HCT116 (cell line): Measurements from ENCODE around the gene SH3GL1. TPM values are rescaled to one million over a fixed set of nuclear protein-coding genes. Genes with fewer than 3 reads are reported as not detected.

Source experiments
- ATAC-seq: fragments of 200-7000 bp; cut with Tn5 transposase; 2 replicates; pipeline ENCODE4 v1.9.1; 2020; ENCODE audit warnings: mild to moderate bottlenecking, moderate library complexity
- BruUV-seq: library from RNA; stranded (reverse); fragments of 400-500 nt; replicated peaks from 2 replicates; lab custom pipeline; 2021; lab: Mats Ljungman, UMichigan
- CTCF ChIA-PET: fragments of 300-600 bp; sonication (Branson Sonifier 250); formaldehyde crosslinking; loops from one replicate; lab custom pipeline; 2021; ENCODE audit warnings: antibody characterized with exemption; lab: Charles Lee
- POLR2A ChIA-PET: fragments of 300-600, 350-600 bp; sonication (Branson Sonifier 250); formaldehyde crosslinking; loops from one replicate; lab custom pipeline; 2021; ENCODE audit warnings: antibody characterized with exemption; lab: Charles Lee
- RAD21 ChIA-PET, 2 experiments: fragments of 300-600 bp; sonication (Branson Sonifier 250); formaldehyde crosslinking; loops; one replicate each; lab custom pipeline; 2023; ENCODE audit warnings: low total read pairs in 2 of 2; ENCODE audit not compliant: uncharacterized antibody in 2 of 2, unreplicated experiment in 2 of 2, low non-redundant PET in 1 of 2; lab: Charles Lee
- DNase-seq: peaks from one replicate; pipeline ENCODE4 v3.0.0-alpha.2; 2010; ENCODE audit warnings: low read depth, low spot score
- H2AFZ ChIP-seq: fragments of 200-600 bp; shearing (Covaris generic), sonication (generic); 2 replicates; pipeline ENCODE4 v1.6.1; 2017; ENCODE audit warnings: low read depth, mixed run types, mixed read lengths, antibody characterized with exemption, low read length; ENCODE audit not compliant: poor library complexity, severe bottlenecking
- H3K27ac ChIP-seq: 2 replicates; pipeline ENCODE4 v1.5.1; 2012; ENCODE audit warnings: low read depth, low read length
- H3K27me3 ChIP-seq: fragments of 200-600 bp; sonication (generic); 2 replicates; pipeline ENCODE4 v1.6.1; 2016; ENCODE audit warnings: mixed run types, low read length, mixed read lengths; ENCODE audit not compliant: insufficient read depth
- H3K36me3 ChIP-seq, 2 experiments: fragments of 200-500 bp in 1 of 2; fragments of 200-600 bp in 1 of 2; sonication (Bioruptor generic) in 1 of 2; sonication (generic) in 1 of 2; 2 replicates each; pipeline versions ENCODE4 v1.5.1 to v1.6.1; 2014 to 2016; ENCODE audit warnings: low read length in 2 of 2, inconsistent platforms in 1 of 2, mixed read lengths in 1 of 2, mixed run types in 1 of 2; ENCODE audit not compliant: insufficient read depth in 2 of 2, control insufficient read depth in 1 of 2
- H3K4me1 ChIP-seq, 2 experiments: fragments of 200-600 bp in 1 of 2; sonication (generic) in 1 of 2; 2 replicates each; pipeline versions ENCODE4 v1.5.1 to v1.6.1; 2012 to 2017; ENCODE audit warnings: low read length in 2 of 2, inconsistent platforms in 1 of 2, mild to moderate bottlenecking in 1 of 2, mixed read lengths in 1 of 2, mixed run types in 1 of 2, moderate library complexity in 1 of 2; ENCODE audit not compliant: insufficient read depth in 2 of 2, control insufficient read depth in 1 of 2
- H3K4me2 ChIP-seq: fragments of 200-600 bp; sonication (generic); 2 replicates; pipeline ENCODE4 v1.6.1; 2017; ENCODE audit warnings: mixed run types, low read length, mixed read lengths
- H3K4me3 ChIP-seq, 2 experiments: fragments of 200-600 bp in 1 of 2; sonication (generic) in 1 of 2; replicated peaks in 1 of 2; 2 replicates each; pipeline ENCODE4 v1.5.1; 2011 to 2016; ENCODE audit warnings: low read length in 2 of 2, control low read depth in 1 of 2, low read depth in 1 of 2, mild to moderate bottlenecking in 1 of 2, mixed read lengths in 1 of 2, mixed run types in 1 of 2
- H3K79me2 ChIP-seq: fragments of 200-600 bp; sonication (generic); 2 replicates; pipeline ENCODE4 v1.6.1; 2017; ENCODE audit warnings: mild to moderate bottlenecking, mixed run types, low read length, moderate library complexity, mixed read lengths; ENCODE audit not compliant: insufficient read depth
- H3K9ac ChIP-seq: fragments of 200-600 bp; sonication (generic); 2 replicates; pipeline ENCODE4 v1.6.1; 2016; ENCODE audit warnings: low read length, mixed read lengths
- H3K9me2 ChIP-seq: fragments of 200-600 bp; sonication (generic), shearing (Covaris generic); 2 replicates; pipeline ENCODE4 v1.6.1; 2017; ENCODE audit warnings: mixed run types, mild to moderate bottlenecking, moderate library complexity; ENCODE audit not compliant: insufficient read depth
- H3K9me3 ChIP-seq, 2 experiments: fragments of 200-500 bp in 1 of 2; fragments of 200-600 bp in 1 of 2; sonication (Bioruptor generic) in 1 of 2; sonication (generic) in 1 of 2; 2 replicates each; pipeline ENCODE4 v1.6.1; 2014 to 2017; ENCODE audit warnings: low read length in 2 of 2, mixed read lengths in 2 of 2, inconsistent platforms in 1 of 2, low read depth in 1 of 2, mild to moderate bottlenecking in 1 of 2, mixed run types in 1 of 2, moderate library complexity in 1 of 2; ENCODE audit not compliant: control insufficient read depth in 1 of 2, insufficient read depth in 1 of 2
- H4K20me1 ChIP-seq: fragments of 200-600 bp; sonication (generic), shearing (Covaris generic); 2 replicates; pipeline ENCODE4 v1.6.1; 2017; ENCODE audit warnings: mixed run types, mild to moderate bottlenecking, moderate library complexity; ENCODE audit not compliant: insufficient read depth
- CBX3 ChIP-seq: IDR thresholded peaks from 2 replicates; pipeline ENCODE4 v1.6.1; 2012; ENCODE audit warnings: low read depth
- EZH2 ChIP-seq: fragments of 200-600 bp; sonication (generic); IDR thresholded peaks from 2 replicates; pipeline ENCODE4 v1.6.1; 2017; ENCODE audit warnings: antibody characterized with exemption, mixed run types
- EZH2phosphoT487 ChIP-seq: fragments of 200-600 bp; IDR thresholded peaks from 2 replicates; pipeline ENCODE4 v1.6.1; 2018; ENCODE audit warnings: antibody characterized with exemption, borderline replicate concordance
- FOSL1 ChIP-seq: IDR thresholded peaks from 2 replicates; pipeline ENCODE4 v1.6.1; 2012; ENCODE audit warnings: low read depth
- POLR2A ChIP-seq: IDR thresholded peaks from 2 replicates; pipeline ENCODE4 v1.7.0; 2011; ENCODE audit warnings: borderline replicate concordance; ENCODE audit not compliant: insufficient read depth, insufficient read length; ENCODE audit errors: extremely low read depth
- REST ChIP-seq: IDR thresholded peaks from 2 replicates; pipeline ENCODE4 v1.6.1; 2012; ENCODE audit warnings: low read depth
- SIN3A ChIP-seq: IDR thresholded peaks from 2 replicates; pipeline ENCODE4 v1.6.1; 2012; ENCODE audit warnings: low read depth
- SP1 ChIP-seq: IDR thresholded peaks from 2 replicates; pipeline ENCODE4 v1.6.1; 2012; ENCODE audit warnings: low read depth
- SRF ChIP-seq: IDR thresholded peaks from 2 replicates; pipeline ENCODE4 v1.6.1; 2012; ENCODE audit warnings: low read depth
- YY1 ChIP-seq: IDR thresholded peaks from 2 replicates; pipeline ENCODE4 v1.6.1; 2011; ENCODE audit warnings: low read length, low read depth, moderate library complexity, mild to moderate bottlenecking; ENCODE audit not compliant: insufficient replicate concordance; ENCODE audit errors: extremely low read depth
- intact Hi-C: fragments of 100-400 bp; cut with micrococcal nuclease; formaldehyde crosslinking; loops from 2 replicates; pipeline ENCODE4 v1.10.0; 2022
- total RNA-seq: library from RNA; stranded (reverse); gene quantifications from one replicate; pipeline ENCODE4 v1.2.1, GENCODE V29; 2021; ENCODE audit not compliant: unreplicated experiment
- TF ChIP-seq, protein P1 (sequence below), 3 experiments: fragments of 200-600 bp in 1 of 3; sonication (generic) in 1 of 3; IDR thresholded peaks in 2 of 3; conservative IDR thresholded peaks in 1 of 3; 2 replicates each; pipeline ENCODE4 v1.5.1; 2012 to 2017; ENCODE audit warnings: low read depth in 2 of 3, low read length in 2 of 3, antibody characterized with exemption in 1 of 3, borderline replicate concordance in 1 of 3, control low read depth in 1 of 3, mild to moderate bottlenecking in 1 of 3, mixed read lengths in 1 of 3, mixed run types in 1 of 3, moderate library complexity in 1 of 3; ENCODE audit not compliant: insufficient read depth in 1 of 3

The SH3GL1 gene
- total RNA-seq, 1 experiment from 2014 or later, result 86.0 TPM

DNA sequence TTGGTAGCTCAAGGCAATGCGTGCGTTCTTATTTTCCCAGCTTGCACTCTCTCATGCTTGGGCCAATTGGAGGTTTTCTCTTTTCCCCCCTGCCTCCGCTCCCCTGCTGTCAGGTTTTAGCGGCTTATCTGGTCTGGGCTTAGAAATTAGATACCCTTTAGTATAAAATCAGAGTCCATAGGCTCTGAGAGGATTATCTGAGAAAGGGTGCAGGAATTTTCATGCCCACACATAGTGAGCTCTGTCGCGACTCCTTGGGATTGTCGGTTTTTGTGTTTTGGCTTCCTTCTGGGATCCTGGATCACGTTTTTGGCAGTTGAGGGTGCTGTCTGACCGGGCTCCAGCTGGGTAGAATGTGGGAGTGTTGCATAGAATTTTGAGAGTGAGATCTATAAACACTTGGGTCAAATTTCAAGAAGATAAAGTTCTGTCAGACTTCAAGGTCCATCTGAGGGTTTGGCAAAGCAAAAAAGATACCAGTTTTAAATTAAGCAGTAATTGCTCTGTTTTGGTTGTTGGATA is 14.5 kb upstream of the SH3GL1 start:
- ATAC-seq, result no peak
- Histone ChIP-seq H3K36me3 (peaks cover 11 to 50% of the 10 kb centered on the region in 2 experiments), H3K27me3 (no peaks in the 10 kb centered on the region), H3K4me1 (peaks cover 0 to 12% of the 10 kb centered on the region in 2 experiments; a peak in 2 of 4 replicates), H2AFZ (no peak overlapping the region), H4K20me1 (peaks cover 14% of the 10 kb centered on the region; the same call in 1 of the 2 replicates), H3K27ac (no peak overlapping the region), H3K79me2 (peaks cover 94% of the 10 kb centered on the region), H3K4me3 (no peak overlapping the region)
- POLR2A ChIA-PET, result interaction anchor here (1.6 kb wide), 1 partner anchor 72 kb away, joined by 3 read pairs; the partner anchor contains the start of gene MPND
- CTCF ChIA-PET, result interaction anchor here (1.0 to 1.4 kb wide), 2 partner anchors 13 to 15 kb away, joined by 3 to 5 read pairs; partner anchors contain the start of genes CHAF1A and SH3GL1
- RAD21 ChIA-PET, result no interaction called here
- intact Hi-C loops, result no loop called here
- TF ChIP-seq YY1, result no peak
- no peak for TF ChIP-seq EZH2phosphoT487
- TF ChIP-seq SRF, result no peak
- no peak for TF ChIP-seq FOSL1
- TF ChIP-seq, protein P1, sequence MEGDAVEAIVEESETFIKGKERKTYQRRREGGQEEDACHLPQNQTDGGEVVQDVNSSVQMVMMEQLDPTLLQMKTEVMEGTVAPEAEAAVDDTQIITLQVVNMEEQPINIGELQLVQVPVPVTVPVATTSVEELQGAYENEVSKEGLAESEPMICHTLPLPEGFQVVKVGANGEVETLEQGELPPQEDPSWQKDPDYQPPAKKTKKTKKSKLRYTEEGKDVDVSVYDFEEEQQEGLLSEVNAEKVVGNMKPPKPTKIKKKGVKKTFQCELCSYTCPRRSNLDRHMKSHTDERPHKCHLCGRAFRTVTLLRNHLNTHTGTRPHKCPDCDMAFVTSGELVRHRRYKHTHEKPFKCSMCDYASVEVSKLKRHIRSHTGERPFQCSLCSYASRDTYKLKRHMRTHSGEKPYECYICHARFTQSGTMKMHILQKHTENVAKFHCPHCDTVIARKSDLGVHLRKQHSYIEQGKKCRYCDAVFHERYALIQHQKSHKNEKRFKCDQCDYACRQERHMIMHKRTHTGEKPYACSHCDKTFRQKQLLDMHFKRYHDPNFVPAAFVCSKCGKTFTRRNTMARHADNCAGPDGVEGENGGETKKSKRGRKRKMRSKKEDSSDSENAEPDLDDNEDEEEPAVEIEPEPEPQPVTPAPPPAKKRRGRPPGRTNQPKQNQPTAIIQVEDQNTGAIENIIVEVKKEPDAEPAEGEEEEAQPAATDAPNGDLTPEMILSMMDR (IDR thresholded peaks at IDR 0.05 in 2 of 3, conservative IDR thresholded peaks at IDR 0.05 in 1 of 3; ENCODE audit: borderline replicate concordance in 1 of 3, insufficient read depth in 1 of 3, low read depth in 2 of 3, low read length in 2 of 3), result no peak
- TF ChIP-seq POLR2A, result no peak
- TF ChIP-seq EZH2, result no peak
- no peak for TF ChIP-seq REST
- no peak for TF ChIP-seq CBX3
- TF ChIP-seq SP1, result no peak
- no peak for TF ChIP-seq SIN3A
- TF ChIP-seq, all 23 proteins: peak for 0
- H3K9me3 ChIP-seq, result no peaks in the 10 kb centered on the region
- no peaks in the 10 kb centered on the region for H3K9me2 ChIP-seq
- no peak overlapping the region for H3K9ac ChIP-seq
- BruUV-seq, result no TSS peak
- no peak for DNase-seq
- no peak overlapping the region for H3K4me2 ChIP-seq
